ENCODE measurements around the gene TPO. TPM values are rescaled to one million over a fixed set of nuclear protein-coding genes. Genes with fewer than 3 reads are reported as not detected.

TPO gene
- total RNA-seq, 5 donors from 2014 or later (not counting 1 experiment from before 2014, with no cell fraction given), result 0.18 to 0.26 TPM; not detected in 3

- H3K27ac ChIP-seq (ENCODE audit: low read length), result no peak overlapping the region
- Mint-ChIP-seq H3K4me1 (no peaks in the 10 kb centered on the region), H3K9me3 (no peaks in the 10 kb centered on the region), H3K27ac (no peak overlapping the region), H3K36me3 (no peaks in the 10 kb centered on the region), H3K4me3 (no peak overlapping the region), H3K27me3 (peaks cover 18 to 20% of the 10 kb centered on the region in 2 donors)
- H3K36me3 ChIP-seq (ENCODE audit: control insufficient read depth in 2 of 2, extremely low read depth in 1 of 2, insufficient read depth in 1 of 2, low read length in 1 of 2), result no peaks in the 10 kb centered on the region
- peaks cover 0 to 45% of the 10 kb centered on the region in 2 experiments for H3K27me3 ChIP-seq (replicated peaks in 1 of 2; ENCODE audit: control insufficient read depth in 2 of 2, extremely low read depth in 1 of 2, insufficient read depth in 2 of 2, low read length in 1 of 2)
- POLR2A ChIA-PET, result interaction anchor here in 1 of 2 donors (0.7 kb wide), 1 partner anchor 1249 kb away, joined by 3 read pairs; no protein-coding TSS in a partner anchor
- CTCF ChIA-PET, result no interaction called here
- H3K9me3 ChIP-seq, result no peaks in the 10 kb centered on the region
- H3K4me3 ChIP-seq (ENCODE audit: control insufficient read depth in 1 of 2, extremely low read depth in 1 of 2, low read length in 1 of 2), result no peak overlapping the region
- no peak for DNase-seq
- no peak for ATAC-seq (replicated peaks in 1 of 4)
- 72% methylated on average over 25 of the region's 27 CpGs for WGBS (ENCODE audit: insufficient coverage)
- H3K4me1 ChIP-seq (ENCODE audit: control insufficient read depth in 1 of 2, extremely low read depth in 1 of 2, insufficient read depth in 2 of 2, low read length in 2 of 2), result no peaks in the 10 kb centered on the region
Measured at GRCh38 chr2:1588051-1588977, 175.1 kb downstream of the TPO start.

- no peaks in the 10 kb centered on the region for H3K9me3 Mint-ChIP-seq
- H3K4me1 Mint-ChIP-seq, result no peaks in the 10 kb centered on the region
- no peak for DNase-seq
- ChIA-PET CTCF (no interaction called here), POLR2A (no interaction called here)
- Histone ChIP-seq H3K27me3 (replicated peaks in 1 of 2; ENCODE audit: control insufficient read depth in 2 of 2, extremely low read depth in 1 of 2, insufficient read depth in 2 of 2, low read length in 1 of 2) (peaks cover 0 to 45% of the 10 kb centered on the region in 2 experiments), H3K27ac (ENCODE audit: low read length) (no peak overlapping the region), H3K4me3 (ENCODE audit: control insufficient read depth in 1 of 2, extremely low read depth in 1 of 2, low read length in 1 of 2) (no peak overlapping the region), H3K4me1 (ENCODE audit: control insufficient read depth in 1 of 2, extremely low read depth in 1 of 2, insufficient read depth in 2 of 2, low read length in 2 of 2) (no peaks in the 10 kb centered on the region), H3K36me3 (ENCODE audit: control insufficient read depth in 2 of 2, extremely low read depth in 1 of 2, insufficient read depth in 1 of 2, low read length in 1 of 2) (no peaks in the 10 kb centered on the region), H3K9me3 (no peaks in the 10 kb centered on the region)
- H3K27ac Mint-ChIP-seq, result no peak overlapping the region
- WGBS (ENCODE audit: insufficient coverage), result 40% methylated on average over 14 of the region's 15 CpGs
- H3K27me3 Mint-ChIP-seq, result peaks cover 18 to 20% of the 10 kb centered on the region in 2 donors
- H3K36me3 Mint-ChIP-seq, result no peaks in the 10 kb centered on the region
- ATAC-seq (replicated peaks in 1 of 4), result no peak
- H3K4me3 Mint-ChIP-seq, result no peak overlapping the region
Measured at GRCh38 chr2:1588978-1589621, 175.8 kb downstream of the TPO start.

- Histone ChIP-seq H3K4me1 (ENCODE audit: control insufficient read depth in 1 of 2, extremely low read depth in 1 of 2, insufficient read depth in 2 of 2, low read length in 2 of 2) (no peaks in the 10 kb centered on the region), H3K9me3 (no peaks in the 10 kb centered on the region), H3K36me3 (ENCODE audit: control insufficient read depth in 2 of 2, extremely low read depth in 1 of 2, insufficient read depth in 1 of 2, low read length in 1 of 2) (no peaks in the 10 kb centered on the region), H3K27ac (ENCODE audit: low read length) (no peak overlapping the region), H3K4me3 (ENCODE audit: control insufficient read depth in 1 of 2, extremely low read depth in 1 of 2, low read length in 1 of 2) (no peak overlapping the region), H3K27me3 (replicated peaks in 1 of 2; ENCODE audit: control insufficient read depth in 2 of 2, extremely low read depth in 1 of 2, insufficient read depth in 2 of 2, low read length in 1 of 2) (peaks cover 0 to 41% of the 10 kb centered on the region in 2 experiments)
- no peaks in the 10 kb centered on the region for H3K4me1 Mint-ChIP-seq
- H3K9me3 Mint-ChIP-seq, result no peaks in the 10 kb centered on the region
- no peak for ATAC-seq (replicated peaks in 1 of 4)
- H3K36me3 Mint-ChIP-seq, result no peaks in the 10 kb centered on the region
- ChIA-PET POLR2A (no interaction called here), CTCF (no interaction called here)
- WGBS (ENCODE audit: insufficient coverage), result 80% methylated on average over 14 of the region's 18 CpGs
- no peak for DNase-seq
- peaks cover 18 to 20% of the 10 kb centered on the region in 2 donors for H3K27me3 Mint-ChIP-seq
- no peak overlapping the region for H3K4me3 Mint-ChIP-seq
- no peak overlapping the region for H3K27ac Mint-ChIP-seq
Measured at GRCh38 chr2:1590596-1591460, 177.6 kb downstream of the TPO start.

GRCh38 chr2:1591461-1591770 is 178.2 kb downstream of the TPO start:
- Histone ChIP-seq H3K9me3 (no peaks in the 10 kb centered on the region), H3K27me3 (replicated peaks in 1 of 2; ENCODE audit: control insufficient read depth in 2 of 2, extremely low read depth in 1 of 2, insufficient read depth in 2 of 2, low read length in 1 of 2) (peaks cover 0 to 38% of the 10 kb centered on the region in 2 experiments), H3K4me1 (ENCODE audit: control insufficient read depth in 1 of 2, extremely low read depth in 1 of 2, insufficient read depth in 2 of 2, low read length in 2 of 2) (no peaks in the 10 kb centered on the region), H3K4me3 (ENCODE audit: control insufficient read depth in 1 of 2, extremely low read depth in 1 of 2, low read length in 1 of 2) (no peak overlapping the region), H3K36me3 (ENCODE audit: control insufficient read depth in 2 of 2, extremely low read depth in 1 of 2, insufficient read depth in 1 of 2, low read length in 1 of 2) (no peaks in the 10 kb centered on the region), H3K27ac (ENCODE audit: low read length) (no peak overlapping the region)
- Mint-ChIP-seq H3K27me3 (peaks cover 18 to 20% of the 10 kb centered on the region in 2 donors), H3K4me1 (no peaks in the 10 kb centered on the region), H3K9me3 (no peaks in the 10 kb centered on the region), H3K27ac (no peak overlapping the region), H3K4me3 (no peak overlapping the region), H3K36me3 (no peaks in the 10 kb centered on the region)
- DNase-seq (no peak), ATAC-seq (replicated peaks in 1 of 4) (no peak)
- ChIA-PET POLR2A (no interaction called here), CTCF (no interaction called here)
- WGBS (ENCODE audit: insufficient coverage), result 80% methylated on average over 15 of the region's 16 CpGs
